Right lobe of liver (tissue), 6 donors: ENCODE data around the gene C1R. TPM values are rescaled to one million over a fixed set of nuclear protein-coding genes. Genes with fewer than 3 reads are reported as not detected.

Experiments
- ATAC-seq, 4 donors: fragments of 200-7000 bp; cut with Tn5 transposase; one replicate each; pipeline ENCODE4 v1.9.1; 2020; ENCODE audit warnings: mild to moderate bottlenecking in 4 of 4, moderate library complexity in 4 of 4
- DNase-seq, 3 donors: peaks; one replicate each; pipeline ENCODE4 v3.0.0-alpha.2; 2020
- H3K27ac ChIP-seq, 3 donors: fragments of 200-600 bp; one replicate each; pipeline ENCODE4 v1.8.0; 2022
- H3K27me3 ChIP-seq, 2 donors: fragments of 200-600 bp; one replicate each; pipeline ENCODE4 v1.8.0; 2022
- H3K36me3 ChIP-seq, 4 donors: fragments of 200-600 bp; sonication (generic) in 1 of 4; one replicate each; pipeline versions ENCODE4 v1.5.1 to v1.8.0; 2017 to 2022; ENCODE audit warnings: control low read depth in 1 of 4
- H3K4me1 ChIP-seq, 4 donors: fragments of 200-600 bp; sonication (generic) in 1 of 4; one replicate each; pipeline versions ENCODE4 v1.5.1 to v1.8.0; 2017 to 2022; ENCODE audit warnings: control low read depth in 1 of 4
- H3K4me3 ChIP-seq, 3 donors: fragments of 200-600 bp; one replicate each; pipeline ENCODE4 v1.8.0; 2022
- H3K9me3 ChIP-seq, 4 donors: fragments of 200-600 bp; sonication (generic) in 1 of 4; one replicate each; pipeline versions ENCODE4 v1.5.1 to v1.8.0; 2017 to 2022; ENCODE audit warnings: control low read depth in 1 of 4
- CTCF ChIP-seq, 4 donors: fragments of 200-600 bp in 3 of 4; fragments of 450-650 bp in 1 of 4; IDR thresholded peaks; one replicate each; pipeline versions ENCODE4 v1.5.1 to v1.8.0; 2016 to 2022; ENCODE audit warnings: antibody characterized with exemption in 4 of 4, mild to moderate bottlenecking in 2 of 4
- POLR2A ChIP-seq: fragments of 450-650 bp; IDR thresholded peaks from one replicate; pipeline ENCODE4 v1.6.1; 2017; ENCODE audit warnings: antibody characterized with exemption, mild to moderate bottlenecking
- WGBS: methylation state at CpG from one replicate; pipeline ENCODE4 v1.1.6; 2018; ENCODE audit warnings: low coverage, low lambda C conversion rate; ENCODE audit not compliant: insufficient coverage; ENCODE audit errors: missing lambda C conversion rate; 5-methylcytosine and 5-hydroxymethylcytosine counted together
- intact Hi-C, 2 donors: fragments of 100-400 bp; cut with DNase I; formaldehyde crosslinking; loops; one replicate each; pipeline versions ENCODE4 v1.11.2 to v1.14.1; 2022
- total RNA-seq, 6 experiments: library from RNA; depleted of rRNA in 2 of 6; stranded (reverse); fragments of >200 nt in 2 of 6; fragmentation: NEBNext Ultra II Directional in 3 of 6; extraction: Animal tissue kit (Norgen Biotek cat#: 25700) in 3 of 6; gene quantifications; one replicate each; pipeline versions ENCODE4 v1.1.0 to v1.2.4, GENCODE V29; 2016 to 2023
- donor health status: DM: no; HTN: yes; CAD: no.
- donor health status: DM: no; HTN: no; CAD: no.
- donor health status: DM: no; HTN: no; CAD: no.
- donor health status: DM: no; HTN: yes; CAD: no.
- donor health status: DM: no; HTN: yes; CAD: no.

Gene C1R
- total RNA-seq, 6 experiments from 2014 or later = 1,157 to 2,557 (median 1,950) TPM

- Histone ChIP-seq H3K27ac (no peak overlapping the region), H3K4me3 (no peak overlapping the region), H3K4me1 (peaks cover 0 to 30% (median 8%) of the 10 kb centered on the region in 4 donors), H3K27me3 (no peaks in the 10 kb centered on the region), H3K36me3 (peaks cover 0 to 26% (median 7%) of the 10 kb centered on the region in 4 donors), H3K9me3 (no peaks in the 10 kb centered on the region)
- intact Hi-C loops = loop anchor here in 1 of 2 donors (5.0 to 10.0 kb wide), 2 partner anchors 34 to 141 kb away; partner anchors contain the start of genes C1S and PTPN6
- ATAC-seq = no peak
- TF ChIP-seq POLR2A = no peak
- TF ChIP-seq CTCF (IDR thresholded peaks at IDR 0.05) = no peak
- WGBS = 72% methylated on average over 10 of the region's 26 CpGs
- peak in 1 of 3 donors; percentile 45 for DNase-seq
These were observed 4.0 kb upstream of the C1R start for GRCh38 chr12:7096006-7096932.

GRCh38 chr12:7093892-7094291 is 1.6 kb upstream of the C1R start:
- WGBS = 18% methylated on average over 6 of the region's 10 CpGs
- peaks cover 0 to 43% (median 14%) of the 10 kb centered on the region in 4 donors for H3K4me1 ChIP-seq
- peaks cover 2 to 24% (median 8%) of the 10 kb centered on the region in 4 donors for H3K36me3 ChIP-seq
- ATAC-seq = peak in 3 of 4 donors; percentile 12 to 16 (median 12)
- no peak for TF ChIP-seq CTCF (IDR thresholded peaks at IDR 0.05)
- peak; percentile 43 for TF ChIP-seq POLR2A
- peak overlapping the region in 2 of 3 donors; percentile 18 to 20 for H3K27ac ChIP-seq
- H3K4me3 ChIP-seq = no peak overlapping the region
- H3K27me3 ChIP-seq = no peaks in the 10 kb centered on the region
- DNase-seq = peak in 1 of 3 donors; percentile 55
- intact Hi-C loops = loop anchor here in 1 of 2 donors (10.0 kb wide), 1 partner anchor 139 kb away; the partner anchor contains the start of gene PTPN6
- H3K9me3 ChIP-seq = no peaks in the 10 kb centered on the region

GRCh38 chr12:7093486-7093885 is 1.2 kb upstream of the C1R start:
- Histone ChIP-seq H3K9me3 (no peaks in the 10 kb centered on the region), H3K27me3 (no peaks in the 10 kb centered on the region), H3K27ac (peak overlapping the region in 2 of 3 donors; percentile 84 to 94), H3K4me3 (no peak overlapping the region), H3K36me3 (peaks cover 2 to 24% (median 11%) of the 10 kb centered on the region in 4 donors), H3K4me1 (peaks cover 0 to 47% (median 14%) of the 10 kb centered on the region in 4 donors)
- ATAC-seq (no peak), DNase-seq (peak in 1 of 3 donors; percentile 37)
- no peak for TF ChIP-seq POLR2A
- no peak for TF ChIP-seq CTCF (IDR thresholded peaks at IDR 0.05)
- intact Hi-C loops = loop anchor here in 1 of 2 donors (10.0 kb wide), 1 partner anchor 139 kb away; the partner anchor contains the start of gene PTPN6
- WGBS = 40% methylated on average over 5 of the region's 5 CpGs

GRCh38 chr12:7092986-7093460 is 778 bp upstream of the C1R start:
- Histone ChIP-seq H3K4me3 (no peak overlapping the region), H3K27ac (peak overlapping the region; percentile 84 to 94 (median 84)), H3K9me3 (no peaks in the 10 kb centered on the region), H3K27me3 (no peaks in the 10 kb centered on the region), H3K36me3 (peaks cover 5 to 24% (median 13%) of the 10 kb centered on the region in 4 donors), H3K4me1 (peaks cover 0 to 51% (median 14%) of the 10 kb centered on the region in 4 donors)
- TF ChIP-seq CTCF (IDR thresholded peaks at IDR 0.05) (no peak), POLR2A (no peak)
- ATAC-seq (no peak), DNase-seq (peak in 1 of 3 donors; percentile 45)
- WGBS = 57% methylated on average over 2 of the region's 8 CpGs
- intact Hi-C loops = loop anchor here in 1 of 2 donors (10.0 kb wide), 1 partner anchor 138 kb away; the partner anchor contains the start of gene PTPN6
